Ovary (tissue), 3 donors: ENCODE results near the gene SNAP47.

Experiments used
- EP300 ChIP-seq: sonication (generic); formaldehyde crosslinking; IDR thresholded peaks from one replicate; pipeline ENCODE4 v1.6.1; 2017; ENCODE audit warnings: antibody characterized with exemption
- TF ChIP-seq, protein P1 (sequence below), 3 donors: fragments of 450-650 bp in 2 of 3; fragments of 200-600 bp in 1 of 3; IDR thresholded peaks; one replicate each; pipeline versions ENCODE4 v1.5.1 to v1.8.0; 2016 to 2022; ENCODE audit warnings: antibody characterized with exemption in 3 of 3, mild to moderate bottlenecking in 1 of 3
- donor health status: DM: no; HTN: no; CAD: no.

DNA sequence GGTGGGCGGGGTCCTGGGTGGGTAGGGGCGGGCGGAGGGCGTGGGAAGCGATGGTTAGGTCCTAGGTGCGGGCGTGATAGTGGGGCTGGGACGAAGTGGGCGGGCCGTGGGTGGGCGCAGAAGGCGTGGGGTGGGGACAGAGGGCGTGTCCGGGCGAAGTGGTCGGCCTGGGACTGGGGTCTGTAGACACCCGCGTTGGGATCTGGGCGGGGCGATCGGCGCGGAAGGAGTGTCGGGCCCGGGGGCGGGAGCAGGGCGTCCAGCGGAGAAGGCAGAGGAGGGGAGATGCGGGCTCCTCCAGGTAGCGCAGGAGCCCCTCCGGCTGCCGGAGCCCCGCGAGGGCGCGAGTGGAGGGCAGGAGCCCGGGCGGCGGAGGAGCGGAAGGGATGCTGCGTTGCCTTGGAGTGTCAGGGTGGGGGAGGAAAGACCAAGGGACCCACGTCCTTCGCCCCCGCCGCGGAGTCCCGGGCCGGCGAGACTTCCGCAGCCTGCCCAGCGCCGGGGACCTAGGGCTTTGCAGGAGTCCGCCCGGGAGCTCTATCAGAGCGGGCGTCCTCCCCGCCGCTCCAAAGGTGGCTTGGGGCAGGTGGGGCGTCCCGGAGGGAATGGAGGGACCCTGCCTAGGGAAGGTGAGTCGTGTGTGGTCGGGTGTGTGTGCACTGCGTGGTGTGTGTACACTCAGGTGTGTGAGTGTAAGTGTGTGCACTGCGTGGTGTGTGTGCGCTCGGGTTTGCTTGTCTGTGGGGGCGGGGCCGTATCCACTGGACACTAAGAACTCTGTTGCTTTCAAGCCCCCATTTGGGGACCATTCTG lies 53.2 kb downstream of the SNAP47 start:
- TF ChIP-seq, protein P1, sequence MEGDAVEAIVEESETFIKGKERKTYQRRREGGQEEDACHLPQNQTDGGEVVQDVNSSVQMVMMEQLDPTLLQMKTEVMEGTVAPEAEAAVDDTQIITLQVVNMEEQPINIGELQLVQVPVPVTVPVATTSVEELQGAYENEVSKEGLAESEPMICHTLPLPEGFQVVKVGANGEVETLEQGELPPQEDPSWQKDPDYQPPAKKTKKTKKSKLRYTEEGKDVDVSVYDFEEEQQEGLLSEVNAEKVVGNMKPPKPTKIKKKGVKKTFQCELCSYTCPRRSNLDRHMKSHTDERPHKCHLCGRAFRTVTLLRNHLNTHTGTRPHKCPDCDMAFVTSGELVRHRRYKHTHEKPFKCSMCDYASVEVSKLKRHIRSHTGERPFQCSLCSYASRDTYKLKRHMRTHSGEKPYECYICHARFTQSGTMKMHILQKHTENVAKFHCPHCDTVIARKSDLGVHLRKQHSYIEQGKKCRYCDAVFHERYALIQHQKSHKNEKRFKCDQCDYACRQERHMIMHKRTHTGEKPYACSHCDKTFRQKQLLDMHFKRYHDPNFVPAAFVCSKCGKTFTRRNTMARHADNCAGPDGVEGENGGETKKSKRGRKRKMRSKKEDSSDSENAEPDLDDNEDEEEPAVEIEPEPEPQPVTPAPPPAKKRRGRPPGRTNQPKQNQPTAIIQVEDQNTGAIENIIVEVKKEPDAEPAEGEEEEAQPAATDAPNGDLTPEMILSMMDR (IDR thresholded peaks at IDR 0.05), result no peak
- TF ChIP-seq EP300, result no peak
